Measurements from ENCODE around the gene ENPP6.

GRCh38 chr4:184255871-184256642 is 38.4 kb upstream of the ENPP6 start:
- TF ChIP-seq CTCF (IDR thresholded peaks at IDR 0.05) = no peak
- TF ChIP-seq POLR2A (IDR thresholded peaks at IDR 0.05) = no peak
